Mesendoderm (in vitro differentiated cells): ENCODE measurements around the gene LRP2BP.

Experiments
- DNase-seq: peaks from one replicate; pipeline ENCODE4 v3.0.0; 2013
- H2AK5ac ChIP-seq: 2 replicates; pipeline ENCODE4 v1.6.1; 2013; ENCODE audit warnings: low read length, inconsistent platforms
- H2BK120ac ChIP-seq: 2 replicates; pipeline ENCODE4 v1.6.1; 2013; ENCODE audit warnings: low read depth, mild to moderate bottlenecking, low read length, moderate library complexity, mixed read lengths
- H2BK15ac ChIP-seq: replicated peaks from 2 replicates; pipeline ENCODE4 v1.6.1; 2013; ENCODE audit warnings: low read depth, mild to moderate bottlenecking, moderate library complexity
- H2BK5ac ChIP-seq: 2 replicates; pipeline ENCODE4 v1.6.1; 2013; ENCODE audit warnings: low read length, inconsistent platforms
- H3K18ac ChIP-seq: 2 replicates; pipeline ENCODE4 v1.6.1; 2013; ENCODE audit warnings: mild to moderate bottlenecking, low read length, mixed read lengths
- H3K23ac ChIP-seq: one replicate; pipeline ENCODE4 v1.6.1; 2013; ENCODE audit warnings: low read length
- H3K27ac ChIP-seq: 2 replicates; pipeline ENCODE4 v1.5.1; 2013; ENCODE audit warnings: low read depth, mild to moderate bottlenecking, inconsistent platforms, low read length, moderate library complexity
- H3K27me3 ChIP-seq: 2 replicates; pipeline ENCODE4 v1.6.1; 2013; ENCODE audit warnings: low read length, control low read depth, mild to moderate bottlenecking, inconsistent platforms; ENCODE audit not compliant: insufficient read depth, poor library complexity
- H3K36me3 ChIP-seq: 2 replicates; pipeline ENCODE4 v1.6.1; 2013; ENCODE audit warnings: low read length, inconsistent platforms; ENCODE audit not compliant: control insufficient read depth, insufficient read depth
- H3K4ac ChIP-seq: one replicate; pipeline ENCODE4 v1.6.1; 2013; ENCODE audit warnings: low read depth, mild to moderate bottlenecking, low read length, moderate library complexity
- H3K4me1 ChIP-seq: 2 replicates; pipeline ENCODE4 v1.6.1; 2013; ENCODE audit warnings: low read depth, low read length, inconsistent platforms; ENCODE audit not compliant: control insufficient read depth
- H3K4me2 ChIP-seq: 2 replicates; pipeline ENCODE4 v1.6.1; 2013; ENCODE audit warnings: low read length
- H3K4me3 ChIP-seq: 2 replicates; pipeline ENCODE4 v1.5.1; 2013; ENCODE audit warnings: mild to moderate bottlenecking, low read length
- H3K56ac ChIP-seq: one replicate; pipeline ENCODE4 v1.6.1; 2013; ENCODE audit warnings: low read length
- H3K79me1 ChIP-seq: 2 replicates; pipeline ENCODE4 v1.6.1; 2013; ENCODE audit warnings: low read length, inconsistent platforms
- H3K79me2 ChIP-seq: 2 replicates; pipeline ENCODE4 v1.6.1; 2013; ENCODE audit warnings: mild to moderate bottlenecking, low read length; ENCODE audit not compliant: control insufficient read depth, insufficient read depth
- H3K9ac ChIP-seq: 2 replicates; pipeline ENCODE4 v1.6.1; 2013; ENCODE audit warnings: low read length, inconsistent platforms
- H4K5ac ChIP-seq: one replicate; pipeline ENCODE4 v1.6.1; 2013; ENCODE audit warnings: low read length
- H4K8ac ChIP-seq: one replicate; pipeline ENCODE4 v1.6.1; 2013; ENCODE audit warnings: low read depth, mild to moderate bottlenecking, control low read depth, low read length, moderate library complexity
- WGBS: extraction: QIAGEN DNeasy Blood & Tissue Kit; methylation state at CpG from one replicate; pipeline ENCODE4 v1.1.7; 2013; ENCODE audit warnings: low lambda C conversion rate, missing lambda C conversion rate; ENCODE audit not compliant: insufficient coverage; ENCODE audit errors: extremely low coverage; 5-methylcytosine and 5-hydroxymethylcytosine counted together

LRP2BP gene

GRCh38 chr4:185426960-185427688 lies 31.4 kb upstream of the LRP2BP start:
- no peak overlapping the region for H2BK120ac ChIP-seq
- DNase-seq = no peak
- H3K4me2 ChIP-seq = no peak overlapping the region
- WGBS = 100% methylated on average over 1 of the region's 22 CpGs
- no peaks in the 10 kb centered on the region for H3K79me2 ChIP-seq
- H2BK15ac ChIP-seq = no peak overlapping the region
- no peak overlapping the region for H3K9ac ChIP-seq
- H3K56ac ChIP-seq = no peak overlapping the region
- H3K27me3 ChIP-seq = no peaks in the 10 kb centered on the region
- no peaks in the 10 kb centered on the region for H3K36me3 ChIP-seq
- H3K23ac ChIP-seq = no peak overlapping the region
- no peak overlapping the region for H3K4ac ChIP-seq
- H3K4me3 ChIP-seq = no peak overlapping the region
- H2AK5ac ChIP-seq = no peak overlapping the region
- no peak overlapping the region for H3K27ac ChIP-seq
- H4K8ac ChIP-seq = no peak overlapping the region
- peaks cover 3% of the 10 kb centered on the region for H3K79me1 ChIP-seq
- H2BK5ac ChIP-seq = no peak overlapping the region
- H3K18ac ChIP-seq = no peak overlapping the region
- no peak overlapping the region for H4K5ac ChIP-seq
- peaks cover 3% of the 10 kb centered on the region for H3K4me1 ChIP-seq

GRCh38 chr4:185425647-185426352 lies 30.1 kb upstream of the LRP2BP start, which contains the start of gene UFSP2:
Gene UFSP2, minus strand, starts transcription at chr4:185425964. Its CDS starts 96 bp downstream, at chr4:185425868.
- WGBS = no CpG with 5 or more reads among the region's 66 CpGs
- Histone ChIP-seq H3K4me1 (peaks cover 3% of the 10 kb centered on the region), H3K23ac (no peak within 1 kb of the TSS), H3K27ac (no peak within 1 kb of the TSS), H3K4me3 (peak within 1 kb of the TSS; percentile 83), H2AK5ac (no peak within 1 kb of the TSS), H3K4me2 (peak within 1 kb of the TSS; percentile 96), H4K5ac (no peak within 1 kb of the TSS), H3K9ac (peak within 1 kb of the TSS; percentile 81), H2BK120ac (no peak within 1 kb of the TSS), H3K56ac (peak within 1 kb of the TSS; percentile 87), H2BK5ac (peak within 1 kb of the TSS; percentile 2), H3K18ac (peak within 1 kb of the TSS; percentile 52), H3K4ac (no peak within 1 kb of the TSS), H3K79me2 (no peaks in the 10 kb centered on the region), H4K8ac (no peak within 1 kb of the TSS), H3K27me3 (no peaks in the 10 kb centered on the region), H3K79me1 (peaks cover 3% of the 10 kb centered on the region), H3K36me3 (no peaks in the 10 kb centered on the region), H2BK15ac (no peak within 1 kb of the TSS)
- DNase-seq = peak; percentile 93

DNA sequence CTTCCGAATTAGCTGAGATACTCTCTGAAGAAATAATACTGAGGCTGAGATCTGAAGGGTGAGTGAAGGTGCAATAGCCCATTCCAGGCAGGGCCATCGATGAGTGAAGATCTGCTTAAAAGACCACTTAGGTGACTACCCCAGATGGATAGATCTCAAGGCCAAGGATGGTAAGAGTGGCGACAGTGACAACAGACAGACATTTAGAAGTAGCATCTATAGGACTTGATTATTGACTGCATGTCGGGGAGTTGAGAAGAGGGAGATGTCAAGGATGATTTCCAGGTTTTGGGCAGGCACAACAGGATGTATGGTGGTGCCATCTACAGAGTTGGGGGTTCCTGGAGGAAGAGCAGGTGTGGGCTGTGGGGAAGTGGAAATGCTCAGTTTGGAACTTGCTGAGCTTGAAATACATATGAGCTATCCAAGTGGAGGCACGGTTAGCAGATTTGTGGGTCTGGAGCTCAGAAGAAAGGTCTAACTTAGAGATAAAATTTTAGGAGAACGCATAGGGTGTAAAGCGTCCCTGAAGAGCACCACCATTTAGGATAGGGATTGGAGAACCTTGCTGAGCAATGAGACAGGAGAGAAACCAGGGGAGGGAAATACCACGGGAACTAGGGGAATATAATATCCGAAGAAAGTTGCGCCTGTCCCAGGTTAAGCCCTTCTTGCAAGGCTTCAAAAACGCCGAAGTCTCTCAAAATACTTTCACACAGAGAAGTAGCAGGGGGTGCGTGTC lies 29.4 kb upstream of the LRP2BP start:
- H3K4me1 ChIP-seq = peaks cover 3% of the 10 kb centered on the region
- H2BK15ac ChIP-seq = no peak overlapping the region
- no peak overlapping the region for H4K5ac ChIP-seq
- no peak overlapping the region for H2BK5ac ChIP-seq
- no peak overlapping the region for H3K27ac ChIP-seq
- H3K4me2 ChIP-seq = peak overlapping the region; percentile 27
- H3K9ac ChIP-seq = peak overlapping the region; percentile 81
- no peak overlapping the region for H3K23ac ChIP-seq
- DNase-seq = peak; percentile 14
- H2AK5ac ChIP-seq = no peak overlapping the region
- no peak overlapping the region for H3K4ac ChIP-seq
- peak overlapping the region; percentile 87 for H3K56ac ChIP-seq
- WGBS = no CpG with 5 or more reads among the region's 13 CpGs
- no peak overlapping the region for H4K8ac ChIP-seq
- no peak overlapping the region for H2BK120ac ChIP-seq
- peaks cover 3% of the 10 kb centered on the region for H3K79me1 ChIP-seq
- no peaks in the 10 kb centered on the region for H3K27me3 ChIP-seq
- peak overlapping the region; percentile 32 for H3K18ac ChIP-seq
- peak overlapping the region; percentile 83 for H3K4me3 ChIP-seq
- no peaks in the 10 kb centered on the region for H3K79me2 ChIP-seq
- H3K36me3 ChIP-seq = no peaks in the 10 kb centered on the region

DNA sequence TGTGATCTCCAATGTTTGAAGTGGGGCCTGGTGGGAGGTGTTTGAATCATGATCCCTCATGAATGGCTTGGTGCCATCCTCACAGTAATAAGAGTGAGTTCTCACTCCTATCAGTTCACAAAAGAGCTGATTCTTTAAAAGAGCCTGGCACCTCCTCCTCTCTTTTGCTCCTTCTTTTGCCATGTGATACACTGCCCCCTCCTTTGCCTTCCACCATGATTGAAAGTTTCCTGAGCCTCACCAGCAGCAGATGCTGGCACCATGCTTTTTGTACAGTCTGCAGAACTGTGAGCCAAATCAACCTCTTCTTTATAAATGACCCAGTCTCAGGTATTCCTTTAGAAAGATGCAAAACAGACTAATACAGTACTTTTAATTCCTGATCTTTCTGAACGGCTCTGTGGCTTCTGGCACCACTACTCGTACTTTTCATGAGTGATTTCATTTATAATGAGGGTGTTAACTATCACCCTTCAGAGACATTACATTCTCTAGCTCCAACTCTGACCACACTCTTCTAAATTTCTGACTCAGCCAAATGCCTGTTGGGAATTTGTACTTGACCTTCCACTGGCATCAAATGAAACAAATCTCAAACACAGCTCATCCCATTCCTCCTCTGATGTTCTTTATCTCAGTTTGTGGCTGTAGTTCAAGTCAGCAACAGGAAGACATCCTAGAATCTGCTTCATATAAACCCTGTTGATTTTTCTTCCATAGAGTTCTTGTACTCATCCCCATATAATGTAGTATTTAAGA lies 25.8 kb upstream of the LRP2BP start:
- no peak overlapping the region for H3K4me3 ChIP-seq
- no peak overlapping the region for H4K8ac ChIP-seq
- H2BK120ac ChIP-seq = no peak overlapping the region
- H3K27ac ChIP-seq = no peak overlapping the region
- no peak overlapping the region for H4K5ac ChIP-seq
- no peak overlapping the region for H3K4ac ChIP-seq
- H3K4me1 ChIP-seq = peaks cover 3% of the 10 kb centered on the region
- no CpG with 5 or more reads among the region's 2 CpGs for whole genome bisulfite sequencing
- no peak overlapping the region for H2BK5ac ChIP-seq
- H3K79me1 ChIP-seq = peaks cover 3% of the 10 kb centered on the region
- no peaks in the 10 kb centered on the region for H3K27me3 ChIP-seq
- H3K36me3 ChIP-seq = no peaks in the 10 kb centered on the region
- H3K9ac ChIP-seq = no peak overlapping the region
- no peak overlapping the region for H3K4me2 ChIP-seq
- no peaks in the 10 kb centered on the region for H3K79me2 ChIP-seq
- no peak overlapping the region for H3K18ac ChIP-seq
- no peak overlapping the region for H3K23ac ChIP-seq
- no peak for DNase-seq
- no peak overlapping the region for H3K56ac ChIP-seq
- no peak overlapping the region for H2BK15ac ChIP-seq
- H2AK5ac ChIP-seq = no peak overlapping the region

DNA sequence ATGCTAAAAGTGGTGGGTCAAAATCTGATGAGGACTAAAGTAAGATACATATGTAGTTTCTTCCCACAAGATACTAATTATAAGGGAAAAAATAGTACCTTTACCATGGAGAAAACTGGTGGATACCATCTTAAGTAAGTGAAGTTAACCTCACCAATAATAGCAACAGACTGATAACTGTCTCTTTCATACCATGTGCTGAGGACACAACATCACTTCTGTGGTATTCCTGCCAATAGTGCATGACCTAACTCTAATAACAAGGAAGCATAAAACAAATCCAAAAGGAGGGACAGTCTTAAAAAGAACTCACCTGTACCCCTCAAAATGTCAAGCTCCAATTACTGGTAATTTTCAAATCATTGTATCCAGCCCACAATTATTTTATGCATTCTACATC lies 21.2 kb upstream of the LRP2BP start:
- H3K56ac ChIP-seq = no peak overlapping the region
- H3K4me3 ChIP-seq = no peak overlapping the region
- H3K4ac ChIP-seq = no peak overlapping the region
- H2BK5ac ChIP-seq = no peak overlapping the region
- H3K9ac ChIP-seq = no peak overlapping the region
- H3K27ac ChIP-seq = no peak overlapping the region
- no peaks in the 10 kb centered on the region for H3K27me3 ChIP-seq
- H2AK5ac ChIP-seq = no peak overlapping the region
- H3K79me1 ChIP-seq = no peaks in the 10 kb centered on the region
- H3K4me2 ChIP-seq = no peak overlapping the region
- no peak overlapping the region for H3K18ac ChIP-seq
- no peaks in the 10 kb centered on the region for H3K4me1 ChIP-seq
- H3K36me3 ChIP-seq = peaks cover 4% of the 10 kb centered on the region
- H2BK15ac ChIP-seq = no peak overlapping the region
- H4K8ac ChIP-seq = no peak overlapping the region
- no peaks in the 10 kb centered on the region for H3K79me2 ChIP-seq
- no peak overlapping the region for H2BK120ac ChIP-seq
- no peak overlapping the region for H4K5ac ChIP-seq
- no peak for DNase-seq
- H3K23ac ChIP-seq = no peak overlapping the region
